Suppressor macrophage (primary cell): ENCODE data around the gene ZMYM3.
A peak's percentile ranks its signal among the peaks of the same experiment; 100 is the strongest.

Source experiments
- DNase-seq, 4 experiments: peaks; one replicate each; pipeline ENCODE4 v3.0.0-alpha.2; 2020 to 2022

ZMYM3 gene

GRCh38 chrX:71252221-71252620, 1.7 kb downstream of the ZMYM3 start:
- DNase-seq, result no peak

- DNase-seq, result peak in 3 of 4 experiments; percentile 41 to 65 (median 55)
These were observed 2.4 kb downstream of the ZMYM3 start for GRCh38 chrX:71251466-71251973.

GRCh38 chrX:71250841-71251240, 3.1 kb downstream of the ZMYM3 start:
- peak in 2 of 4 experiments; percentile 13 to 18 for DNase-seq

- no peak for DNase-seq
These were observed 8.8 kb downstream of the ZMYM3 start for GRCh38 chrX:71245159-71245558.

GRCh38 chrX:71244359-71245128, 9.4 kb downstream of the ZMYM3 start:
- no peak for DNase-seq

GRCh38 chrX:71241301-71241700, 12.6 kb downstream of the ZMYM3 start:
- DNase-seq, result peak in 3 of 4 experiments; percentile 42 to 51 (median 46)

- DNase-seq, result peak in 3 of 4 experiments; percentile 49 to 66 (median 58)
These were observed 14.2 kb downstream of the ZMYM3 start for GRCh38 chrX:71239781-71240180.

- peak; percentile 24 to 77 (median 50) for DNase-seq
These were observed 17.1 kb downstream of the ZMYM3 start for GRCh38 chrX:71236836-71237235.

- DNase-seq, result no peak
These were observed 18.5 kb downstream of the ZMYM3 start for GRCh38 chrX:71235482-71235881.

- DNase-seq, result no peak
These were observed 25.8 kb downstream of the ZMYM3 start for GRCh38 chrX:71228063-71228642.

- no peak for DNase-seq
These were observed 26.4 kb downstream of the ZMYM3 start for GRCh38 chrX:71227370-71228062.

GRCh38 chrX:71225676-71226075, 28.3 kb downstream of the ZMYM3 start:
- DNase-seq, result peak in 3 of 4 experiments; percentile 17 to 34 (median 27)

GRCh38 chrX:71225009-71225408, 28.9 kb downstream of the ZMYM3 start:
- DNase-seq, result peak in 3 of 4 experiments; percentile 45 to 52 (median 46)

GRCh38 chrX:71224098-71224708, 29.7 kb downstream of the ZMYM3 start:
- no peak for DNase-seq

GRCh38 chrX:71222929-71223328, 31.0 kb downstream of the ZMYM3 start, which contains the start of gene GJB1:
Gene GJB1 (plus strand): TSS chrX:71223224. CDS start chrX:71223708, 484 bp downstream.
- no peak for DNase-seq

GRCh38 chrX:71221145-71221544, 32.8 kb downstream of the ZMYM3 start:
- DNase-seq, result no peak

GRCh38 chrX:71217298-71217697, 36.6 kb downstream of the ZMYM3 start:
- no peak for DNase-seq

- no peak for DNase-seq
These were observed 37.5 kb downstream of the ZMYM3 start for GRCh38 chrX:71216485-71216884.

- DNase-seq, result no peak
These were observed 38.5 kb downstream of the ZMYM3 start for GRCh38 chrX:71215338-71215912.

GRCh38 chrX:71214604-71215337, 39.2 kb downstream of the ZMYM3 start:
- no peak for DNase-seq

GRCh38 chrX:71214152-71214551, 39.8 kb downstream of the ZMYM3 start:
- DNase-seq, result no peak

- no peak for DNase-seq
These were observed 41.4 kb downstream of the ZMYM3 start for GRCh38 chrX:71212536-71212935.
